ENCODE results near the gene TDRD12.

DNA sequence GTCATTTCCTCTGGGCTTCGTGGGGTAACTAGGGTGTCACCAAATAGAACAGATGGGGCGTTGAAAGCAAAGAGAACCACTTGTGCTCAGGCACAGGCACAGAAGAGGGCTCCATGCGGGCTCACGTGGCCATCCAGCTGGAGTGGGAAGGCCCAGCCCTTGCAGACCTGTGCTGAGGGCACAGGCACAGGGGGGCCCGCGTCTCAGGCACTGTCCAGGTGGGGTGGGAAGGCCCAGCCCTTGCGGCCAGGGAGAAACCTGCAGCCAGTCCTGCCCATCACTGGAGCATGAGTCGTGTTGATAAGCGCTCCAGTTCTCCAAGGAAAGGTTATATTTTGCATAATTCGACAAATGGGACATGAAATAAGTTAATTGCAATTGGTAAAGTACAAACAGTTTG lies 92.5 kb downstream of the TDRD12 start:
- TF ChIP-seq, protein P1, sequence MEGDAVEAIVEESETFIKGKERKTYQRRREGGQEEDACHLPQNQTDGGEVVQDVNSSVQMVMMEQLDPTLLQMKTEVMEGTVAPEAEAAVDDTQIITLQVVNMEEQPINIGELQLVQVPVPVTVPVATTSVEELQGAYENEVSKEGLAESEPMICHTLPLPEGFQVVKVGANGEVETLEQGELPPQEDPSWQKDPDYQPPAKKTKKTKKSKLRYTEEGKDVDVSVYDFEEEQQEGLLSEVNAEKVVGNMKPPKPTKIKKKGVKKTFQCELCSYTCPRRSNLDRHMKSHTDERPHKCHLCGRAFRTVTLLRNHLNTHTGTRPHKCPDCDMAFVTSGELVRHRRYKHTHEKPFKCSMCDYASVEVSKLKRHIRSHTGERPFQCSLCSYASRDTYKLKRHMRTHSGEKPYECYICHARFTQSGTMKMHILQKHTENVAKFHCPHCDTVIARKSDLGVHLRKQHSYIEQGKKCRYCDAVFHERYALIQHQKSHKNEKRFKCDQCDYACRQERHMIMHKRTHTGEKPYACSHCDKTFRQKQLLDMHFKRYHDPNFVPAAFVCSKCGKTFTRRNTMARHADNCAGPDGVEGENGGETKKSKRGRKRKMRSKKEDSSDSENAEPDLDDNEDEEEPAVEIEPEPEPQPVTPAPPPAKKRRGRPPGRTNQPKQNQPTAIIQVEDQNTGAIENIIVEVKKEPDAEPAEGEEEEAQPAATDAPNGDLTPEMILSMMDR (IDR thresholded peaks at IDR 0.05) = no peak
- no peak for TF ChIP-seq POLR2A (IDR thresholded peaks at IDR 0.05)
